ENCODE results near the gene RWDD2A. TPM values are rescaled to one million over a fixed set of nuclear protein-coding genes. Genes with fewer than 3 reads are reported as not detected.

Gene RWDD2A
- total and polyA plus RNA-seq, 2 of the 8 experiments (the other 6 are each of a cell fraction or from before 2014, with no cell fraction given): 2.1 to 3.6 TPM

- TF ChIP-seq RXRA (IDR thresholded peaks at IDR 0.05; ENCODE audit: insufficient read depth, low read depth, low read length) (no peak), TBP (IDR thresholded peaks at IDR 0.05; ENCODE audit: low read depth, low read length) (no peak), CEBPB (IDR thresholded peaks at IDR 0.05; ENCODE audit: low read depth, low read length) (no peak), GTF2F1 (IDR thresholded peaks at IDR 0.05; ENCODE audit: borderline replicate concordance, low read depth, low read length) (no peak)
- TF ChIP-seq, protein P1, sequence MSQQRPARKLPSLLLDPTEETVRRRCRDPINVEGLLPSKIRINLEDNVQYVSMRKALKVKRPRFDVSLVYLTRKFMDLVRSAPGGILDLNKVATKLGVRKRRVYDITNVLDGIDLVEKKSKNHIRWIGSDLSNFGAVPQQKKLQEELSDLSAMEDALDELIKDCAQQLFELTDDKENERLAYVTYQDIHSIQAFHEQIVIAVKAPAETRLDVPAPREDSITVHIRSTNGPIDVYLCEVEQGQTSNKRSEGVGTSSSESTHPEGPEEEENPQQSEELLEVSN (IDR thresholded peaks at IDR 0.05): no peak
Observed at GRCh38 chr6:83226517-83226916, 33.4 kb downstream of the RWDD2A start (continued).

All from H1 (cell line).